ENCODE results near the gene FAM107B. TPM values are rescaled to one million over a fixed set of nuclear protein-coding genes. Genes with fewer than 3 reads are reported as not detected.

The FAM107B gene
- total RNA-seq, 1 experiment from 2014 or later, result 24.5 TPM

GRCh38 chr10:14560274-14560673 is 214.4 kb downstream of the FAM107B start:
- H3K36me3 Mint-ChIP-seq (ENCODE audit: insufficient read depth in 1 of 3, low read depth in 3 of 3), result no peaks in the 10 kb centered on the region
- H4K91ac ChIP-seq (ENCODE audit: insufficient read length, low read depth, low read length), result no peak overlapping the region
- no CpG with 5 or more reads among the region's 9 CpGs for WGBS (ENCODE audit: extremely low coverage, insufficient read length, low lambda C conversion rate)
- H2AK5ac ChIP-seq (ENCODE audit: insufficient read length, low read length), result no peak overlapping the region
- no peak overlapping the region for H2BK12ac ChIP-seq (ENCODE audit: insufficient read length, low read depth, low read length)
- H3K4me2 ChIP-seq (ENCODE audit: insufficient read depth, insufficient read length, low read length), result no peak overlapping the region
- no peak overlapping the region for H3K27ac ChIP-seq (ENCODE audit: insufficient read length, low read depth, low read length)
- H4K20me1 ChIP-seq (ENCODE audit: control insufficient read depth, insufficient read depth, insufficient read length), result no peaks in the 10 kb centered on the region
- H3K79me2 ChIP-seq (ENCODE audit: insufficient read depth, low read length), result peaks cover 3% of the 10 kb centered on the region; the same call in 1 of the 2 replicates
- 0 out of 7 replicates have a peak overlapping the region, but pooled peaks of 1 of the 3 experiments have one; percentile 15 for H3K27ac Mint-ChIP-seq
- no peak overlapping the region for H2BK15ac ChIP-seq (ENCODE audit: low read depth, low read length)
- TF ChIP-seq CTCF (conservative IDR thresholded peaks at IDR 0.05), result peak; percentile 59
- H3K27me3 ChIP-seq (ENCODE audit: insufficient read depth, low read length), result no peaks in the 10 kb centered on the region
- H3K14ac ChIP-seq (ENCODE audit: insufficient read depth, low read length), result no peak overlapping the region
- peaks cover 4% of the 10 kb centered on the region for H3K79me1 ChIP-seq (ENCODE audit: insufficient read depth, low read depth, low read length, poor library complexity, severe bottlenecking)
- H2BK20ac ChIP-seq (ENCODE audit: low read depth, low read length, poor library complexity, severe bottlenecking), result no peak overlapping the region
- H3T11ph ChIP-seq (ENCODE audit: low read length), result no peak overlapping the region
- H3K9me3 ChIP-seq (ENCODE audit: control insufficient read depth, low read depth, low read length), result no peaks in the 10 kb centered on the region
- H3K27me3 Mint-ChIP-seq (ENCODE audit: low read depth), result no peaks in the 10 kb centered on the region; the same call in 1 of the 2 replicates
- no peak overlapping the region for H2AFZ ChIP-seq (ENCODE audit: low read length)
- no peak overlapping the region for H4K8ac ChIP-seq (replicated peaks; ENCODE audit: insufficient read length, low read depth, low read length)
- no peak overlapping the region for H3K9ac ChIP-seq (ENCODE audit: extremely low read depth, insufficient read length, low read length)
- no peak overlapping the region for H3K4ac ChIP-seq (ENCODE audit: low read depth, low read length)
- no peak overlapping the region for H3K23ac ChIP-seq (ENCODE audit: insufficient read length, low read depth, low read length)
- H2BK120ac ChIP-seq (ENCODE audit: low read depth, low read length, poor library complexity, severe bottlenecking), result no peak overlapping the region
- no peak overlapping the region for H4K5ac ChIP-seq (ENCODE audit: insufficient read length, low read depth, low read length)
- no peak overlapping the region for H3K56ac ChIP-seq (ENCODE audit: insufficient read length, low read depth, low read length)
- H3K9me3 Mint-ChIP-seq, result no peaks in the 10 kb centered on the region
- peaks cover 10% of the 10 kb centered on the region; the same call in 1 of the 2 replicates for H3K4me1 ChIP-seq (ENCODE audit: insufficient read depth, low read length)
- peak; percentile 75 for DNase-seq
- H3K4me1 Mint-ChIP-seq, result peaks cover 51 to 61% of the 10 kb centered on the region in 2 experiments
- no peak overlapping the region for H2BK5ac ChIP-seq (ENCODE audit: insufficient read length, low read length)
- H3K18ac ChIP-seq (ENCODE audit: insufficient read length, low read depth, low read length), result no peak overlapping the region
- H3K4me3 Mint-ChIP-seq, result no peak overlapping the region
- H3K23me2 ChIP-seq (ENCODE audit: insufficient read length, low read depth, low read length, poor library complexity, severe bottlenecking), result no peaks in the 10 kb centered on the region

All from H9 (cell line).